HCT116 (cell line): Measurements from ENCODE around the gene PDE7B. TPM values are rescaled to one million over a fixed set of nuclear protein-coding genes. Genes with fewer than 3 reads are reported as not detected.

Experiments used
- ATAC-seq: fragments of 200-7000 bp; cut with Tn5 transposase; 2 replicates; pipeline ENCODE4 v1.9.1; 2020; ENCODE audit warnings: mild to moderate bottlenecking, moderate library complexity
- BruUV-seq: library from RNA; stranded (reverse); fragments of 400-500 nt; replicated peaks from 2 replicates; lab custom pipeline; 2021; lab: Mats Ljungman, UMichigan
- CTCF ChIA-PET: fragments of 300-600 bp; sonication (Branson Sonifier 250); formaldehyde crosslinking; loops from one replicate; lab custom pipeline; 2021; ENCODE audit warnings: antibody characterized with exemption; lab: Charles Lee
- POLR2A ChIA-PET: fragments of 300-600, 350-600 bp; sonication (Branson Sonifier 250); formaldehyde crosslinking; loops from one replicate; lab custom pipeline; 2021; ENCODE audit warnings: antibody characterized with exemption; lab: Charles Lee
- RAD21 ChIA-PET, 2 experiments: fragments of 300-600 bp; sonication (Branson Sonifier 250); formaldehyde crosslinking; loops; one replicate each; lab custom pipeline; 2023; ENCODE audit warnings: low total read pairs in 2 of 2; ENCODE audit not compliant: uncharacterized antibody in 2 of 2, unreplicated experiment in 2 of 2, low non-redundant PET in 1 of 2; lab: Charles Lee
- DNase-seq: peaks from one replicate; pipeline ENCODE4 v3.0.0-alpha.2; 2010; ENCODE audit warnings: low read depth, low spot score
- H2AFZ ChIP-seq: fragments of 200-600 bp; shearing (Covaris generic), sonication (generic); 2 replicates; pipeline ENCODE4 v1.6.1; 2017; ENCODE audit warnings: low read depth, mixed run types, mixed read lengths, antibody characterized with exemption, low read length; ENCODE audit not compliant: poor library complexity, severe bottlenecking
- H3K27ac ChIP-seq: 2 replicates; pipeline ENCODE4 v1.5.1; 2012; ENCODE audit warnings: low read depth, low read length
- H3K27me3 ChIP-seq: fragments of 200-600 bp; sonication (generic); 2 replicates; pipeline ENCODE4 v1.6.1; 2016; ENCODE audit warnings: mixed run types, low read length, mixed read lengths; ENCODE audit not compliant: insufficient read depth
- H3K36me3 ChIP-seq, 2 experiments: fragments of 200-500 bp in 1 of 2; fragments of 200-600 bp in 1 of 2; sonication (Bioruptor generic) in 1 of 2; sonication (generic) in 1 of 2; 2 replicates each; pipeline versions ENCODE4 v1.5.1 to v1.6.1; 2014 to 2016; ENCODE audit warnings: low read length in 2 of 2, inconsistent platforms in 1 of 2, mixed read lengths in 1 of 2, mixed run types in 1 of 2; ENCODE audit not compliant: insufficient read depth in 2 of 2, control insufficient read depth in 1 of 2
- H3K4me1 ChIP-seq, 2 experiments: fragments of 200-600 bp in 1 of 2; sonication (generic) in 1 of 2; 2 replicates each; pipeline versions ENCODE4 v1.5.1 to v1.6.1; 2012 to 2017; ENCODE audit warnings: low read length in 2 of 2, inconsistent platforms in 1 of 2, mild to moderate bottlenecking in 1 of 2, mixed read lengths in 1 of 2, mixed run types in 1 of 2, moderate library complexity in 1 of 2; ENCODE audit not compliant: insufficient read depth in 2 of 2, control insufficient read depth in 1 of 2
- H3K4me2 ChIP-seq: fragments of 200-600 bp; sonication (generic); 2 replicates; pipeline ENCODE4 v1.6.1; 2017; ENCODE audit warnings: mixed run types, low read length, mixed read lengths
- H3K4me3 ChIP-seq, 2 experiments: fragments of 200-600 bp in 1 of 2; sonication (generic) in 1 of 2; replicated peaks in 1 of 2; 2 replicates each; pipeline ENCODE4 v1.5.1; 2011 to 2016; ENCODE audit warnings: low read length in 2 of 2, control low read depth in 1 of 2, low read depth in 1 of 2, mild to moderate bottlenecking in 1 of 2, mixed read lengths in 1 of 2, mixed run types in 1 of 2
- H3K79me2 ChIP-seq: fragments of 200-600 bp; sonication (generic); 2 replicates; pipeline ENCODE4 v1.6.1; 2017; ENCODE audit warnings: mild to moderate bottlenecking, mixed run types, low read length, moderate library complexity, mixed read lengths; ENCODE audit not compliant: insufficient read depth
- H3K9ac ChIP-seq: fragments of 200-600 bp; sonication (generic); 2 replicates; pipeline ENCODE4 v1.6.1; 2016; ENCODE audit warnings: low read length, mixed read lengths
- H3K9me2 ChIP-seq: fragments of 200-600 bp; sonication (generic), shearing (Covaris generic); 2 replicates; pipeline ENCODE4 v1.6.1; 2017; ENCODE audit warnings: mixed run types, mild to moderate bottlenecking, moderate library complexity; ENCODE audit not compliant: insufficient read depth
- H3K9me3 ChIP-seq, 2 experiments: fragments of 200-500 bp in 1 of 2; fragments of 200-600 bp in 1 of 2; sonication (Bioruptor generic) in 1 of 2; sonication (generic) in 1 of 2; 2 replicates each; pipeline ENCODE4 v1.6.1; 2014 to 2017; ENCODE audit warnings: low read length in 2 of 2, mixed read lengths in 2 of 2, inconsistent platforms in 1 of 2, low read depth in 1 of 2, mild to moderate bottlenecking in 1 of 2, mixed run types in 1 of 2, moderate library complexity in 1 of 2; ENCODE audit not compliant: control insufficient read depth in 1 of 2, insufficient read depth in 1 of 2
- H4K20me1 ChIP-seq: fragments of 200-600 bp; sonication (generic), shearing (Covaris generic); 2 replicates; pipeline ENCODE4 v1.6.1; 2017; ENCODE audit warnings: mixed run types, mild to moderate bottlenecking, moderate library complexity; ENCODE audit not compliant: insufficient read depth
- CBX3 ChIP-seq: IDR thresholded peaks from 2 replicates; pipeline ENCODE4 v1.6.1; 2012; ENCODE audit warnings: low read depth
- ELF1 ChIP-seq: IDR thresholded peaks from 2 replicates; pipeline ENCODE4 v1.6.1; 2012; ENCODE audit warnings: low read depth, borderline replicate concordance
- SIN3A ChIP-seq: IDR thresholded peaks from 2 replicates; pipeline ENCODE4 v1.6.1; 2012; ENCODE audit warnings: low read depth
- SP1 ChIP-seq: IDR thresholded peaks from 2 replicates; pipeline ENCODE4 v1.6.1; 2012; ENCODE audit warnings: low read depth
- SRF ChIP-seq: IDR thresholded peaks from 2 replicates; pipeline ENCODE4 v1.6.1; 2012; ENCODE audit warnings: low read depth
- ZFX ChIP-seq: fragments of 450-650 bp; IDR thresholded peaks from 2 replicates; pipeline ENCODE4 v1.6.1; 2017
- ZNF274 ChIP-seq: fragments of 200-500 bp; sonication (Bioruptor generic); IDR thresholded peaks from 2 replicates; pipeline ENCODE4 v1.6.1; 2014; ENCODE audit warnings: mild to moderate bottlenecking, low read depth, low read length, inconsistent platforms
- intact Hi-C: fragments of 100-400 bp; cut with micrococcal nuclease; formaldehyde crosslinking; loops from 2 replicates; pipeline ENCODE4 v1.10.0; 2022
- total RNA-seq: library from RNA; stranded (reverse); gene quantifications from one replicate; pipeline ENCODE4 v1.2.1, GENCODE V29; 2021; ENCODE audit not compliant: unreplicated experiment
- TF ChIP-seq, protein P1 (sequence below), 3 experiments: fragments of 200-600 bp in 1 of 3; sonication (generic) in 1 of 3; IDR thresholded peaks in 2 of 3; conservative IDR thresholded peaks in 1 of 3; 2 replicates each; pipeline ENCODE4 v1.5.1; 2012 to 2017; ENCODE audit warnings: low read depth in 2 of 3, low read length in 2 of 3, antibody characterized with exemption in 1 of 3, borderline replicate concordance in 1 of 3, control low read depth in 1 of 3, mild to moderate bottlenecking in 1 of 3, mixed read lengths in 1 of 3, mixed run types in 1 of 3, moderate library complexity in 1 of 3; ENCODE audit not compliant: insufficient read depth in 1 of 3

PDE7B gene
- total RNA-seq, 1 experiment from 2014 or later = 0.61 TPM

DNA sequence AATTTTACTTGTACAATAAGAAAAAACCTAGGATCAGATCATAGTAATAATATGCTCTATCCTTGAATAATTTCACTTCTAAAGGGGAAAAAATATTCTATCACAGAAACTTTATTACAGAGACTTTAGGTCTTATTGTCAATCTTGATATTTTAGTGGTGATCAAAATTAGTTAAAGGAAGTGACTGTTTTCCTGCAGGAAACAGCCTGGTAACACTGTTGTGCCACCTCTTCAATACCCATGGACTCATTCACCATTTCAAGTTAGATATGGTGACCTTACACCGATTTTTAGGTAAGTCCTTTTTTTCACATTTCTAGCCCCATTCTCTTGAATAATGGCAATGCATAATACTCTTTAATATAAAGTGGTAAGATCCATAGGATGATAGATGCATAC lies 299.5 kb downstream of the PDE7B start:
- no peak overlapping the region for H3K27ac ChIP-seq
- H3K79me2 ChIP-seq = no peaks in the 10 kb centered on the region
- H3K9me2 ChIP-seq = no peaks in the 10 kb centered on the region
- no peaks in the 10 kb centered on the region for H4K20me1 ChIP-seq
- no peak overlapping the region for H3K9ac ChIP-seq
- DNase-seq (no peak), ATAC-seq (no peak)
- no peak overlapping the region for H2AFZ ChIP-seq
- no peaks in the 10 kb centered on the region for H3K9me3 ChIP-seq
- ChIA-PET CTCF (no interaction called here), RAD21 (interaction anchor here in 1 of 2 experiments (0.6 kb wide), 1 partner anchor 394 kb away, joined by 3 read pairs; no protein-coding TSS in a partner anchor), POLR2A (no interaction called here)
- H3K4me1 ChIP-seq = no peaks in the 10 kb centered on the region
- intact Hi-C loops = no loop called here
- H3K36me3 ChIP-seq = no peaks in the 10 kb centered on the region
- no peaks in the 10 kb centered on the region for H3K27me3 ChIP-seq
- H3K4me3 ChIP-seq = no peak overlapping the region
- no TSS peak for BruUV-seq
- TF ChIP-seq SP1 (no peak), ZNF274 (no peak), SIN3A (no peak), ELF1 (no peak), CBX3 (no peak)
- TF ChIP-seq, protein P1, sequence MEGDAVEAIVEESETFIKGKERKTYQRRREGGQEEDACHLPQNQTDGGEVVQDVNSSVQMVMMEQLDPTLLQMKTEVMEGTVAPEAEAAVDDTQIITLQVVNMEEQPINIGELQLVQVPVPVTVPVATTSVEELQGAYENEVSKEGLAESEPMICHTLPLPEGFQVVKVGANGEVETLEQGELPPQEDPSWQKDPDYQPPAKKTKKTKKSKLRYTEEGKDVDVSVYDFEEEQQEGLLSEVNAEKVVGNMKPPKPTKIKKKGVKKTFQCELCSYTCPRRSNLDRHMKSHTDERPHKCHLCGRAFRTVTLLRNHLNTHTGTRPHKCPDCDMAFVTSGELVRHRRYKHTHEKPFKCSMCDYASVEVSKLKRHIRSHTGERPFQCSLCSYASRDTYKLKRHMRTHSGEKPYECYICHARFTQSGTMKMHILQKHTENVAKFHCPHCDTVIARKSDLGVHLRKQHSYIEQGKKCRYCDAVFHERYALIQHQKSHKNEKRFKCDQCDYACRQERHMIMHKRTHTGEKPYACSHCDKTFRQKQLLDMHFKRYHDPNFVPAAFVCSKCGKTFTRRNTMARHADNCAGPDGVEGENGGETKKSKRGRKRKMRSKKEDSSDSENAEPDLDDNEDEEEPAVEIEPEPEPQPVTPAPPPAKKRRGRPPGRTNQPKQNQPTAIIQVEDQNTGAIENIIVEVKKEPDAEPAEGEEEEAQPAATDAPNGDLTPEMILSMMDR (IDR thresholded peaks at IDR 0.05 in 2 of 3, conservative IDR thresholded peaks at IDR 0.05 in 1 of 3; ENCODE audit: borderline replicate concordance in 1 of 3, insufficient read depth in 1 of 3, low read depth in 2 of 3, low read length in 2 of 3) = no peak
- H3K4me2 ChIP-seq = no peak overlapping the region

DNA sequence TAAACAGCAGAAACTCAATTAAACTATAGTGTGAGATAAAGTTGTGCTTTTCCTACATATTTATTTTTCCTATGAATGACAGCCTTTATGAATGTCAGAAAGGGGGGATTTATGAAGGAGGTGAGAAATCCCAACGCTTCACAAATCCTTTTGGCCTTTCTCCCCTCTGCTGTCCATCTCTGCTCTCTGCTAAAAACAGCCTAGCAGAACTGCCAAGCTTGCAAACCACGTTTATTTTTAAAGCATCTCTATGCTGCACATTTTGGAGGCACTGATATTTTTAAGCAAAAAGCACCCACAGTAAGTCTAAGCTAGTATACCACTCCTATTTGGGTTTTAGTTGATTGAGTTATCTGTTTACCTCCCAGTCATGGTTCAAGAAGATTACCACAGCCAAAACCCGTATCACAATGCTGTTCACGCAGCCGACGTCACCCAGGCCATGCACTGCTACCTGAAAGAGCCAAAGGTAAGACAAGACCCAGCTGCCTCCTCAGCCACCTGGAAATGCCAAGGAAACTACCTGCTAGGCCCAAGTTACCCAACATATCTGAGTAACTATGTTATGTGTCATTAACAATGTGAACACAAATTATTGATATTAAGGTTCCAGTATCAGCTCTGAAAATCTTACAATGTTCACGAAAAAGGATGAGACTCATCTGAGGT lies 302.3 kb downstream of the PDE7B start:
- Histone ChIP-seq H2AFZ (no peak overlapping the region), H3K27ac (no peak overlapping the region), H3K9me3 (no peaks in the 10 kb centered on the region), H3K9ac (no peak overlapping the region), H3K27me3 (no peaks in the 10 kb centered on the region), H3K9me2 (no peaks in the 10 kb centered on the region), H3K4me1 (no peaks in the 10 kb centered on the region), H3K36me3 (no peaks in the 10 kb centered on the region), H4K20me1 (no peaks in the 10 kb centered on the region), H3K79me2 (no peaks in the 10 kb centered on the region), H3K4me3 (no peak overlapping the region), H3K4me2 (no peak overlapping the region)
- BruUV-seq = no TSS peak
- RAD21 ChIA-PET = no interaction called here
- ATAC-seq (no peak), DNase-seq (no peak)
- CTCF ChIA-PET = no interaction called here
- POLR2A ChIA-PET = no interaction called here
- no peak for TF ChIP-seq ZFX
- TF ChIP-seq SIN3A = no peak
- no peak for TF ChIP-seq SRF
- TF ChIP-seq SP1 = no peak
- intact Hi-C loops = no loop called here
